22Rv1 (cell line): ENCODE results near the gene COMT.

ENCODE experiments used
- ZFX ChIP-seq: fragments of 450-650 bp; IDR thresholded peaks from 2 replicates; pipeline ENCODE4 v1.6.1; 2017; ENCODE audit warnings: antibody characterized with exemption, borderline replicate concordance
- TF ChIP-seq, protein P1 (sequence below): fragments of 450-650 bp; IDR thresholded peaks from 2 replicates; pipeline ENCODE4 v1.5.1; 2017; ENCODE audit warnings: mild to moderate bottlenecking

DNA sequence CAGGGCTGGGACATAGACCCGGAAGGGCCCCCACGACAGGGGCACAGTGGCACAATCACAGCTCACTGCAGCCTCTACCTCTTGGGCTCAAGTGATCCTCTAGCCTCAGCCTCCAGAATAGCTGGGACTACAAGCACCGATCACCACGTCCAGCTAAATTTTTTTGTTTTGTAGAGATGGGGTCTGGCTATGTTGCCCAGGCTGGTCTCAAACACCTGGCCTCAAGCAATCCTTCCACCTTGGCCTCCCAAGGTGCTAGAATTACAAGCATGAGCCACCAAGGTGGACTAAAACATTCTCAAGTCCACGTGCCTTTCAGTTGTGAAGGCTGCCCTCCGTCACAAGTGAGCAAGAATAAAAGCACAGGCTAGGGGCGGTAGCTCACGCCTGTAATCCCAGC lies 10.1 kb upstream of the COMT start:
- TF ChIP-seq, protein P1, sequence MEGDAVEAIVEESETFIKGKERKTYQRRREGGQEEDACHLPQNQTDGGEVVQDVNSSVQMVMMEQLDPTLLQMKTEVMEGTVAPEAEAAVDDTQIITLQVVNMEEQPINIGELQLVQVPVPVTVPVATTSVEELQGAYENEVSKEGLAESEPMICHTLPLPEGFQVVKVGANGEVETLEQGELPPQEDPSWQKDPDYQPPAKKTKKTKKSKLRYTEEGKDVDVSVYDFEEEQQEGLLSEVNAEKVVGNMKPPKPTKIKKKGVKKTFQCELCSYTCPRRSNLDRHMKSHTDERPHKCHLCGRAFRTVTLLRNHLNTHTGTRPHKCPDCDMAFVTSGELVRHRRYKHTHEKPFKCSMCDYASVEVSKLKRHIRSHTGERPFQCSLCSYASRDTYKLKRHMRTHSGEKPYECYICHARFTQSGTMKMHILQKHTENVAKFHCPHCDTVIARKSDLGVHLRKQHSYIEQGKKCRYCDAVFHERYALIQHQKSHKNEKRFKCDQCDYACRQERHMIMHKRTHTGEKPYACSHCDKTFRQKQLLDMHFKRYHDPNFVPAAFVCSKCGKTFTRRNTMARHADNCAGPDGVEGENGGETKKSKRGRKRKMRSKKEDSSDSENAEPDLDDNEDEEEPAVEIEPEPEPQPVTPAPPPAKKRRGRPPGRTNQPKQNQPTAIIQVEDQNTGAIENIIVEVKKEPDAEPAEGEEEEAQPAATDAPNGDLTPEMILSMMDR = no peak
- TF ChIP-seq ZFX = no peak
